K562 (cell line): ENCODE measurements around the gene NHLH1. TPM values are rescaled to one million over a fixed set of nuclear protein-coding genes. Genes with fewer than 3 reads are reported as not detected.

Experiments
- EP400 ChIP-seq: fragments of 450-650 bp; IDR thresholded peaks from 2 replicates; pipeline ENCODE4 v1.6.1; 2017; ENCODE audit warnings: antibody characterized with exemption, mild to moderate bottlenecking, moderate library complexity
- XRCC5 ChIP-seq: fragments of 200-400 bp; formaldehyde crosslinking; IDR thresholded peaks from 2 replicates; pipeline ENCODE4 v1.6.1; 2017; ENCODE audit warnings: low read depth, mild to moderate bottlenecking, low read length
- polyA plus RNA-seq, 8 experiments: library from polyadenylated mRNA; depleted of rRNA in 4 of 8; stranded (reverse) in 5 of 8; unstranded in 3 of 8; fragments of >200 nt; fragmentation: Nextera tagmentation in 2 of 8; fragmentation: Illumina TruSeq in 1 of 8; extraction: Ambion mirVana in 2 of 8; extraction: Trizol in 1 of 8; gene quantifications; 2 replicates each; pipeline versions ENCODE4 v1.2.1 to v1.2.3, GENCODE V29; 2011 to 2014; ENCODE audit warnings: inconsistent platforms in 1 of 8, missing spikeins in 1 of 8
- total RNA-seq, 7 experiments: library from RNA; depleted of rRNA in 6 of 7; stranded (reverse); fragments of >200 nt in 6 of 7; fragmentation: Illumina TruSeq in 2 of 7; extraction: Trizol in 2 of 7; gene quantifications; 2 replicates each; pipeline versions ENCODE4 v1.2.1 to v1.2.3, GENCODE V29; 2011 to 2021; ENCODE audit warnings: low replicate concordance in 1 of 7
- TF ChIP-seq, protein P1 (sequence below): fragments of 450-650 bp; IDR thresholded peaks from 2 replicates; pipeline ENCODE4 v1.7.0; 2016; ENCODE audit warnings: borderline replicate concordance
- TF ChIP-seq, protein P2 (sequence below): sonication (generic); formaldehyde crosslinking; IDR thresholded peaks from 2 replicates; pipeline ENCODE4 v1.8.0; 2022; ENCODE audit warnings: mild to moderate bottlenecking, missing genetic modification reagents
- TF ChIP-seq, protein P3 (sequence below): sonication (generic); formaldehyde crosslinking; IDR thresholded peaks from 2 replicates; pipeline ENCODE4 v1.8.1; 2023; ENCODE audit warnings: mild to moderate bottlenecking, missing genetic modification reagents, moderate library complexity
- TF ChIP-seq, protein P4 (sequence below): fragments of 450-650 bp; IDR thresholded peaks from 2 replicates; pipeline ENCODE4 v1.6.1; 2016; ENCODE audit warnings: antibody characterized with exemption
- TF ChIP-seq, protein P5 (sequence below), 2 experiments: fragments of 450-650 bp; IDR thresholded peaks; 2 replicates each; pipeline ENCODE4 v1.6.1; 2016
- TF ChIP-seq, protein P6 (sequence below): sonication (generic); formaldehyde crosslinking; IDR thresholded peaks from 2 replicates; pipeline ENCODE4 v1.8.0; 2022; ENCODE audit warnings: mild to moderate bottlenecking, missing genetic modification reagents
- TF ChIP-seq, protein P7 (sequence below): fragments of 250-450 bp; sonication (Bioruptor Pico); IDR thresholded peaks from 2 replicates; pipeline ENCODE4 v1.9.0; 2021; ENCODE audit warnings: mild to moderate bottlenecking, inconsistent platforms

The NHLH1 gene
- total and polyA plus RNA-seq, 9 of the 15 experiments (the other 6 are each of a cell fraction or from before 2014, with no cell fraction given): 0.09 to 1.3 (median 0.35) TPM; not detected in 1

DNA sequence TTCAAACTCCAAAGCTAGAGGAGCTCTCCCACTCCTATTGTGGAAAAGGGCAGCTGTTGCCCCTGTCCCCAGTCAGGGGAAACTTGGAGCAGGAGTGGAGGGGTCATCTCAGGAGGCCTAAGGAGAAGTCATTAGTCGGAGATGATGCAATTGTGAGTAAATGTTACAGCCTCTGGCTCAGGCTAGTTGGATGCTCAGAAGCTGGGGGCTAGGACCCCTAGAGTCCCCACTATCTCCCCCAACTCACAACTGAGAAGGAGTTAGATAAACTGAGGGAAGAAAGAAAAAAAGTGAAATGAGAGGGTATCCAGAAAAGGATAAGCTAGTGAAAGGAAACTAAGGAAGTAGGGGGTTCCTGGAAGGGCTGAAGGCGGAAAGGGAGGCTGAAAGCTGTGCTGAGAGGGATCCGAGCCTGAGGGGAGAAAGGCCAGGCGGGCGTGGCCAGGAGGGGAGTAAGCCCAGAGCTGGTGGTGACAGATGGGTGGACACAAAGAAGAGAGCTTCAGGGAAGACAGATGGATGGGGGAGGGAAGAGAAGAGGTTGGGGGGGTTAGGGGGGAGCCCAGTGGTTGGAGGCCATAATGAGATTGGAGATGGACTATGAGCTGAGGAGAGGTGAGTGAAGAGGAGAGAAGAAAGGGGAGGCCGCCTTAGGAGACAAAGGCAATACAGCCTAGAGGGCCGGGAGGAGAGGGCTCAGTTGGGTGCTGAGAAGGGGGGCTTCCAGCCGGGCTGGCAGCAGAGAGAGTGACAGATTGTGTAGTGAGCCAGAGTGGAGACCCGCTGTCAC is 4.5 kb upstream of the NHLH1 start (continued):
- TF ChIP-seq, protein P1, sequence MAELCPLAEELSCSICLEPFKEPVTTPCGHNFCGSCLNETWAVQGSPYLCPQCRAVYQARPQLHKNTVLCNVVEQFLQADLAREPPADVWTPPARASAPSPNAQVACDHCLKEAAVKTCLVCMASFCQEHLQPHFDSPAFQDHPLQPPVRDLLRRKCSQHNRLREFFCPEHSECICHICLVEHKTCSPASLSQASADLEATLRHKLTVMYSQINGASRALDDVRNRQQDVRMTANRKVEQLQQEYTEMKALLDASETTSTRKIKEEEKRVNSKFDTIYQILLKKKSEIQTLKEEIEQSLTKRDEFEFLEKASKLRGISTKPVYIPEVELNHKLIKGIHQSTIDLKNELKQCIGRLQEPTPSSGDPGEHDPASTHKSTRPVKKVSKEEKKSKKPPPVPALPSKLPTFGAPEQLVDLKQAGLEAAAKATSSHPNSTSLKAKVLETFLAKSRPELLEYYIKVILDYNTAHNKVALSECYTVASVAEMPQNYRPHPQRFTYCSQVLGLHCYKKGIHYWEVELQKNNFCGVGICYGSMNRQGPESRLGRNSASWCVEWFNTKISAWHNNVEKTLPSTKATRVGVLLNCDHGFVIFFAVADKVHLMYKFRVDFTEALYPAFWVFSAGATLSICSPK: no peak
- TF ChIP-seq XRCC5 (no peak), EP400 (peak; percentile 89)
- TF ChIP-seq, protein P2, sequence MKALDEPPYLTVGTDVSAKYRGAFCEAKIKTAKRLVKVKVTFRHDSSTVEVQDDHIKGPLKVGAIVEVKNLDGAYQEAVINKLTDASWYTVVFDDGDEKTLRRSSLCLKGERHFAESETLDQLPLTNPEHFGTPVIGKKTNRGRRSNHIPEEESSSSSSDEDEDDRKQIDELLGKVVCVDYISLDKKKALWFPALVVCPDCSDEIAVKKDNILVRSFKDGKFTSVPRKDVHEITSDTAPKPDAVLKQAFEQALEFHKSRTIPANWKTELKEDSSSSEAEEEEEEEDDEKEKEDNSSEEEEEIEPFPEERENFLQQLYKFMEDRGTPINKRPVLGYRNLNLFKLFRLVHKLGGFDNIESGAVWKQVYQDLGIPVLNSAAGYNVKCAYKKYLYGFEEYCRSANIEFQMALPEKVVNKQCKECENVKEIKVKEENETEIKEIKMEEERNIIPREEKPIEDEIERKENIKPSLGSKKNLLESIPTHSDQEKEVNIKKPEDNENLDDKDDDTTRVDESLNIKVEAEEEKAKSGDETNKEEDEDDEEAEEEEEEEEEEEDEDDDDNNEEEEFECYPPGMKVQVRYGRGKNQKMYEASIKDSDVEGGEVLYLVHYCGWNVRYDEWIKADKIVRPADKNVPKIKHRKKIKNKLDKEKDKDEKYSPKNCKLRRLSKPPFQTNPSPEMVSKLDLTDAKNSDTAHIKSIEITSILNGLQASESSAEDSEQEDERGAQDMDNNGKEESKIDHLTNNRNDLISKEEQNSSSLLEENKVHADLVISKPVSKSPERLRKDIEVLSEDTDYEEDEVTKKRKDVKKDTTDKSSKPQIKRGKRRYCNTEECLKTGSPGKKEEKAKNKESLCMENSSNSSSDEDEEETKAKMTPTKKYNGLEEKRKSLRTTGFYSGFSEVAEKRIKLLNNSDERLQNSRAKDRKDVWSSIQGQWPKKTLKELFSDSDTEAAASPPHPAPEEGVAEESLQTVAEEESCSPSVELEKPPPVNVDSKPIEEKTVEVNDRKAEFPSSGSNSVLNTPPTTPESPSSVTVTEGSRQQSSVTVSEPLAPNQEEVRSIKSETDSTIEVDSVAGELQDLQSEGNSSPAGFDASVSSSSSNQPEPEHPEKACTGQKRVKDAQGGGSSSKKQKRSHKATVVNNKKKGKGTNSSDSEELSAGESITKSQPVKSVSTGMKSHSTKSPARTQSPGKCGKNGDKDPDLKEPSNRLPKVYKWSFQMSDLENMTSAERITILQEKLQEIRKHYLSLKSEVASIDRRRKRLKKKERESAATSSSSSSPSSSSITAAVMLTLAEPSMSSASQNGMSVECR (CRISPR knock-in tag): no peak
- TF ChIP-seq, protein P3, sequence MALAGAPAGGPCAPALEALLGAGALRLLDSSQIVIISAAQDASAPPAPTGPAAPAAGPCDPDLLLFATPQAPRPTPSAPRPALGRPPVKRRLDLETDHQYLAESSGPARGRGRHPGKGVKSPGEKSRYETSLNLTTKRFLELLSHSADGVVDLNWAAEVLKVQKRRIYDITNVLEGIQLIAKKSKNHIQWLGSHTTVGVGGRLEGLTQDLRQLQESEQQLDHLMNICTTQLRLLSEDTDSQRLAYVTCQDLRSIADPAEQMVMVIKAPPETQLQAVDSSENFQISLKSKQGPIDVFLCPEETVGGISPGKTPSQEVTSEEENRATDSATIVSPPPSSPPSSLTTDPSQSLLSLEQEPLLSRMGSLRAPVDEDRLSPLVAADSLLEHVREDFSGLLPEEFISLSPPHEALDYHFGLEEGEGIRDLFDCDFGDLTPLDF: no peak
- TF ChIP-seq, protein P4, sequence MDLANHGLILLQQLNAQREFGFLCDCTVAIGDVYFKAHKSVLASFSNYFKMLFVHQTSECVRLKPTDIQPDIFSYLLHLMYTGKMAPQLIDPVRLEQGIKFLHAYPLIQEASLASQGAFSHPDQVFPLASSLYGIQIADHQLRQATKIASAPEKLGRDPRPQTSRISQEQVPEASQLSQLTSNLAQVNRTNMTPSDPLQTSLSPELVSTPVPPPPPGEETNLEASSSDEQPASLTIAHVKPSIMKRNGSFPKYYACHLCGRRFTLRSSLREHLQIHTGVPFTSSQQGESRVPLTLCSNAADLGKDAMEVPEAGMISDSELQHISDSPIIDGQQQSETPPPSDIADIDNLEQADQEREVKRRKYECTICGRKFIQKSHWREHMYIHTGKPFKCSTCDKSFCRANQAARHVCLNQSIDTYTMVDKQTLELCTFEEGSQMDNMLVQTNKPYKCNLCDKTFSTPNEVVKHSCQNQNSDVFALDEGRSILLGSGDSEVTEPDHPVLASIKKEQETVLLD: peak; percentile 35; the same call in 1 of the 2 replicates
- TF ChIP-seq, protein P5, sequence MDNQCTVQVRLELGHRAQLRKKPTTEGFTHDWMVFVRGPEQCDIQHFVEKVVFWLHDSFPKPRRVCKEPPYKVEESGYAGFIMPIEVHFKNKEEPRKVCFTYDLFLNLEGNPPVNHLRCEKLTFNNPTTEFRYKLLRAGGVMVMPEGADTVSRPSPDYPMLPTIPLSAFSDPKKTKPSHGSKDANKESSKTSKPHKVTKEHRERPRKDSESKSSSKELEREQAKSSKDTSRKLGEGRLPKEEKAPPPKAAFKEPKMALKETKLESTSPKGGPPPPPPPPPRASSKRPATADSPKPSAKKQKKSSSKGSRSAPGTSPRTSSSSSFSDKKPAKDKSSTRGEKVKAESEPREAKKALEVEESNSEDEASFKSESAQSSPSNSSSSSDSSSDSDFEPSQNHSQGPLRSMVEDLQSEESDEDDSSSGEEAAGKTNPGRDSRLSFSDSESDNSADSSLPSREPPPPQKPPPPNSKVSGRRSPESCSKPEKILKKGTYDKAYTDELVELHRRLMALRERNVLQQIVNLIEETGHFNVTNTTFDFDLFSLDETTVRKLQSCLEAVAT (IDR thresholded peaks at IDR 0.05): peak in 1 of 2 experiments; percentile 39; a peak in 1 of 4 replicates
- TF ChIP-seq, protein P6, sequence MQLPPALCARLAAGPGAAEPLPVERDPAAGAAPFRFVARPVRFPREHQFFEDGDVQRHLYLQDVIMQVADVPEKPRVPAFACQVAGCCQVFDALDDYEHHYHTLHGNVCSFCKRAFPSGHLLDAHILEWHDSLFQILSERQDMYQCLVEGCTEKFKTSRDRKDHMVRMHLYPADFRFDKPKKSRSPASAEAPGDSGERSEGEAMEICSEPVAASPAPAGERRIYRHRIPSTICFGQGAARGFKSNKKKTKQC (CRISPR knock-in tag): no peak
- TF ChIP-seq, protein P7, sequence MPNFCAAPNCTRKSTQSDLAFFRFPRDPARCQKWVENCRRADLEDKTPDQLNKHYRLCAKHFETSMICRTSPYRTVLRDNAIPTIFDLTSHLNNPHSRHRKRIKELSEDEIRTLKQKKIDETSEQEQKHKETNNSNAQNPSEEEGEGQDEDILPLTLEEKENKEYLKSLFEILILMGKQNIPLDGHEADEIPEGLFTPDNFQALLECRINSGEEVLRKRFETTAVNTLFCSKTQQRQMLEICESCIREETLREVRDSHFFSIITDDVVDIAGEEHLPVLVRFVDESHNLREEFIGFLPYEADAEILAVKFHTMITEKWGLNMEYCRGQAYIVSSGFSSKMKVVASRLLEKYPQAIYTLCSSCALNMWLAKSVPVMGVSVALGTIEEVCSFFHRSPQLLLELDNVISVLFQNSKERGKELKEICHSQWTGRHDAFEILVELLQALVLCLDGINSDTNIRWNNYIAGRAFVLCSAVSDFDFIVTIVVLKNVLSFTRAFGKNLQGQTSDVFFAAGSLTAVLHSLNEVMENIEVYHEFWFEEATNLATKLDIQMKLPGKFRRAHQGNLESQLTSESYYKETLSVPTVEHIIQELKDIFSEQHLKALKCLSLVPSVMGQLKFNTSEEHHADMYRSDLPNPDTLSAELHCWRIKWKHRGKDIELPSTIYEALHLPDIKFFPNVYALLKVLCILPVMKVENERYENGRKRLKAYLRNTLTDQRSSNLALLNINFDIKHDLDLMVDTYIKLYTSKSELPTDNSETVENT (CRISPR knock-in tag): no peak
